ENCODE results near the gene FIGLA. TPM values are rescaled to one million over a fixed set of nuclear protein-coding genes. Genes with fewer than 3 reads are reported as not detected.

FIGLA gene
- total RNA-seq, 1 experiment from 2014 or later = not detected

DNA sequence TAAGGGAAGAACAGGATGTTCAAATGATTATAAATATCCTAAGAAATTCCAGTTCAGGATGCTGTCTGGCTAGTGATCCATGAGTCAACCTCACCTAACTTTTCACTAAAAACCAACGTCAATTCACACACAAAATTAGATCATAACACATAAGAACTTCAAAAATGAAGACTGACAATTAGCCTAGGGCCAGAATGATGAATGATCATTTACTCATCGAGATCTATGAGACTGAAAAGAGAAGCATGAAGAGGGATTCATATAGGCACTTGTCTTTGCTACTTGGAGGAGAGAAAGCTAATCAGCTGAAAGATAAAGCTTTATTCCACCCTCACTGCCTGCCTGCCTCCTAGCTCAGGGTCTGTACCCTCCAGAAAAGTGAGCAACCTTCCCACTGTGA is 52.3 kb downstream of the FIGLA start:
- H3K4me2 ChIP-seq (ENCODE audit: low read length) = no peak overlapping the region
- no peak for DNase-seq (ENCODE audit: low read depth, low spot score)
- H3K9ac ChIP-seq (ENCODE audit: low read length) = no peak overlapping the region
- intact Hi-C loops (cut with micrococcal nuclease) = no loop called here
- CTCF ChIA-PET = no interaction called here
- H3K79me2 ChIP-seq (ENCODE audit: insufficient read depth, low read length) = no peaks in the 10 kb centered on the region
- RAD21 ChIA-PET (ENCODE audit: low non-redundant PET in 1 of 2, low total read pairs in 2 of 2, uncharacterized antibody in 2 of 2, unreplicated experiment in 2 of 2) = no interaction called here
- H2AFZ ChIP-seq (ENCODE audit: low read depth, low read length, poor library complexity, severe bottlenecking) = no peak overlapping the region
- POLR2A ChIA-PET = no interaction called here
- H3K27ac ChIP-seq (ENCODE audit: low read depth, low read length) = no peak overlapping the region
- H4K20me1 ChIP-seq (ENCODE audit: insufficient read depth) = no peaks in the 10 kb centered on the region
- TF ChIP-seq SRF (IDR thresholded peaks at IDR 0.05; ENCODE audit: low read depth) (no peak), ZNF274 (IDR thresholded peaks at IDR 0.05; ENCODE audit: low read depth, low read length) (no peak), POLR2AphosphoS5 (IDR thresholded peaks at IDR 0.05; ENCODE audit: low read depth, low read length) (no peak), POLR2A (IDR thresholded peaks at IDR 0.05; ENCODE audit: borderline replicate concordance, extremely low read depth, insufficient read depth, insufficient read length) (no peak)
- TF ChIP-seq, protein P1, sequence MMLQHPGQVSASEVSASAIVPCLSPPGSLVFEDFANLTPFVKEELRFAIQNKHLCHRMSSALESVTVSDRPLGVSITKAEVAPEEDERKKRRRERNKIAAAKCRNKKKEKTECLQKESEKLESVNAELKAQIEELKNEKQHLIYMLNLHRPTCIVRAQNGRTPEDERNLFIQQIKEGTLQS (IDR thresholded peaks at IDR 0.05) = no peak
- H3K4me1 ChIP-seq (ENCODE audit: control insufficient read depth in 1 of 2, insufficient read depth in 2 of 2, low read length in 2 of 2) = no peaks in the 10 kb centered on the region
- H3K36me3 ChIP-seq (ENCODE audit: control insufficient read depth in 1 of 2, insufficient read depth in 2 of 2, low read length in 2 of 2) = no peaks in the 10 kb centered on the region
- H3K4me3 ChIP-seq (replicated peaks in 1 of 2; ENCODE audit: low read depth in 1 of 2, low read length in 2 of 2) = no peak overlapping the region
- no TSS peak for BruUV-seq (replicated peaks)
- H3K27me3 ChIP-seq (ENCODE audit: insufficient read depth, low read length) = peaks cover 17% of the 10 kb centered on the region; the same call in 1 of the 2 replicates
- no peaks in the 10 kb centered on the region for H3K9me3 ChIP-seq (ENCODE audit: control insufficient read depth in 1 of 2, insufficient read depth in 1 of 2, low read depth in 1 of 2, low read length in 2 of 2)
- H3K9me2 ChIP-seq (ENCODE audit: insufficient read depth) = no peaks in the 10 kb centered on the region
- no peak for ATAC-seq

DNA sequence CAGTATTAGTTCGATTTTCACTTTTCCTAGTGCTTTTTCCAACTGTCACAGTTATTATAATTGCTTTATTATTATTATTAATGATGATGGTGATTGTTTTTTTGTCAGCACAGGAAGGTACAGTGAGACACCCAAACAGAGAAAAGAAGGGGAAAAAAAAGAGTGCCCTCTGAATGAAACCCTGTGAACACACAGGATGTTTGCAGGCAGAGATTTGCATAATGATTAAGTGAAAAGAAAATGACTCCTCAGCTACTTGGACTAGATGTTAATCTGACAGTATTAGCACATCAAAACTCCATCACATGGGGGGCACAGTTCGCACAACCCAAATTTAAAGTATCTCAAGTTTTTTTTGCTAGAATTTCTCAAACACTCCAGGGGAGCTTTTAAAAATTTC is 55.4 kb downstream of the FIGLA start:
- Histone ChIP-seq H3K4me1 (ENCODE audit: control insufficient read depth in 1 of 2, insufficient read depth in 2 of 2, low read length in 2 of 2) (no peaks in the 10 kb centered on the region), H3K27me3 (ENCODE audit: insufficient read depth, low read length) (peaks cover 29% of the 10 kb centered on the region; the same call in 1 of the 2 replicates), H2AFZ (ENCODE audit: low read depth, low read length, poor library complexity, severe bottlenecking) (no peak overlapping the region), H3K9me3 (ENCODE audit: control insufficient read depth in 1 of 2, insufficient read depth in 1 of 2, low read depth in 1 of 2, low read length in 2 of 2) (no peaks in the 10 kb centered on the region), H3K27ac (ENCODE audit: low read depth, low read length) (no peak overlapping the region), H3K9ac (ENCODE audit: low read length) (no peak overlapping the region), H3K36me3 (ENCODE audit: control insufficient read depth in 1 of 2, insufficient read depth in 2 of 2, low read length in 2 of 2) (no peaks in the 10 kb centered on the region), H3K4me3 (replicated peaks in 1 of 2; ENCODE audit: low read depth in 1 of 2, low read length in 2 of 2) (no peak overlapping the region), H3K9me2 (ENCODE audit: insufficient read depth) (no peaks in the 10 kb centered on the region), H4K20me1 (ENCODE audit: insufficient read depth) (no peaks in the 10 kb centered on the region), H3K4me2 (ENCODE audit: low read length) (no peak overlapping the region), H3K79me2 (ENCODE audit: insufficient read depth, low read length) (no peaks in the 10 kb centered on the region)
- POLR2A ChIA-PET = no interaction called here
- ATAC-seq (no peak), DNase-seq (ENCODE audit: low read depth, low spot score) (no peak)
- no TSS peak for BruUV-seq (replicated peaks)
- RAD21 ChIA-PET (ENCODE audit: low non-redundant PET in 1 of 2, low total read pairs in 2 of 2, uncharacterized antibody in 2 of 2, unreplicated experiment in 2 of 2) = no interaction called here
- CTCF ChIA-PET = no interaction called here
- intact Hi-C loops (cut with micrococcal nuclease) = no loop called here
- no peak for TF ChIP-seq SIN3A (IDR thresholded peaks at IDR 0.05; ENCODE audit: low read depth)
- TF ChIP-seq, protein P2, sequence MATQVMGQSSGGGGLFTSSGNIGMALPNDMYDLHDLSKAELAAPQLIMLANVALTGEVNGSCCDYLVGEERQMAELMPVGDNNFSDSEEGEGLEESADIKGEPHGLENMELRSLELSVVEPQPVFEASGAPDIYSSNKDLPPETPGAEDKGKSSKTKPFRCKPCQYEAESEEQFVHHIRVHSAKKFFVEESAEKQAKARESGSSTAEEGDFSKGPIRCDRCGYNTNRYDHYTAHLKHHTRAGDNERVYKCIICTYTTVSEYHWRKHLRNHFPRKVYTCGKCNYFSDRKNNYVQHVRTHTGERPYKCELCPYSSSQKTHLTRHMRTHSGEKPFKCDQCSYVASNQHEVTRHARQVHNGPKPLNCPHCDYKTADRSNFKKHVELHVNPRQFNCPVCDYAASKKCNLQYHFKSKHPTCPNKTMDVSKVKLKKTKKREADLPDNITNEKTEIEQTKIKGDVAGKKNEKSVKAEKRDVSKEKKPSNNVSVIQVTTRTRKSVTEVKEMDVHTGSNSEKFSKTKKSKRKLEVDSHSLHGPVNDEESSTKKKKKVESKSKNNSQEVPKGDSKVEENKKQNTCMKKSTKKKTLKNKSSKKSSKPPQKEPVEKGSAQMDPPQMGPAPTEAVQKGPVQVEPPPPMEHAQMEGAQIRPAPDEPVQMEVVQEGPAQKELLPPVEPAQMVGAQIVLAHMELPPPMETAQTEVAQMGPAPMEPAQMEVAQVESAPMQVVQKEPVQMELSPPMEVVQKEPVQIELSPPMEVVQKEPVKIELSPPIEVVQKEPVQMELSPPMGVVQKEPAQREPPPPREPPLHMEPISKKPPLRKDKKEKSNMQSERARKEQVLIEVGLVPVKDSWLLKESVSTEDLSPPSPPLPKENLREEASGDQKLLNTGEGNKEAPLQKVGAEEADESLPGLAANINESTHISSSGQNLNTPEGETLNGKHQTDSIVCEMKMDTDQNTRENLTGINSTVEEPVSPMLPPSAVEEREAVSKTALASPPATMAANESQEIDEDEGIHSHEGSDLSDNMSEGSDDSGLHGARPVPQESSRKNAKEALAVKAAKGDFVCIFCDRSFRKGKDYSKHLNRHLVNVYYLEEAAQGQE (IDR thresholded peaks at IDR 0.05; ENCODE audit: low read depth) = no peak
- TF ChIP-seq CEBPB (IDR thresholded peaks at IDR 0.05; ENCODE audit: low read depth) = no peak
- TF ChIP-seq, protein P1 (IDR thresholded peaks at IDR 0.05) = no peak
- TF ChIP-seq EGR1 (IDR thresholded peaks at IDR 0.05; ENCODE audit: low read depth) = no peak
- no peak for TF ChIP-seq JUND (IDR thresholded peaks at IDR 0.05)
- TF ChIP-seq, protein P3, sequence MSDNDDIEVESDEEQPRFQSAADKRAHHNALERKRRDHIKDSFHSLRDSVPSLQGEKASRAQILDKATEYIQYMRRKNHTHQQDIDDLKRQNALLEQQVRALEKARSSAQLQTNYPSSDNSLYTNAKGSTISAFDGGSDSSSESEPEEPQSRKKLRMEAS (IDR thresholded peaks at IDR 0.05) = no peak
- TF ChIP-seq TCF7L2 (IDR thresholded peaks at IDR 0.05; ENCODE audit: borderline replicate concordance, extremely low read depth, insufficient read depth, insufficient read length) = no peak
- TF ChIP-seq, protein P4, sequence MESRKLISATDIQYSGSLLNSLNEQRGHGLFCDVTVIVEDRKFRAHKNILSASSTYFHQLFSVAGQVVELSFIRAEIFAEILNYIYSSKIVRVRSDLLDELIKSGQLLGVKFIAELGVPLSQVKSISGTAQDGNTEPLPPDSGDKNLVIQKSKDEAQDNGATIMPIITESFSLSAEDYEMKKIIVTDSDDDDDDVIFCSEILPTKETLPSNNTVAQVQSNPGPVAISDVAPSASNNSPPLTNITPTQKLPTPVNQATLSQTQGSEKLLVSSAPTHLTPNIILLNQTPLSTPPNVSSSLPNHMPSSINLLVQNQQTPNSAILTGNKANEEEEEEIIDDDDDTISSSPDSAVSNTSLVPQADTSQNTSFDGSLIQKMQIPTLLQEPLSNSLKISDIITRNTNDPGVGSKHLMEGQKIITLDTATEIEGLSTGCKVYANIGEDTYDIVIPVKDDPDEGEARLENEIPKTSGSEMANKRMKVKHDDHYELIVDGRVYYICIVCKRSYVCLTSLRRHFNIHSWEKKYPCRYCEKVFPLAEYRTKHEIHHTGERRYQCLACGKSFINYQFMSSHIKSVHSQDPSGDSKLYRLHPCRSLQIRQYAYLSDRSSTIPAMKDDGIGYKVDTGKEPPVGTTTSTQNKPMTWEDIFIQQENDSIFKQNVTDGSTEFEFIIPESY (IDR thresholded peaks at IDR 0.05; ENCODE audit: extremely low read depth, insufficient replicate concordance, low read length) = no peak
- TF ChIP-seq ZFX (IDR thresholded peaks at IDR 0.05) = no peak
- TF ChIP-seq SP1 (IDR thresholded peaks at IDR 0.05; ENCODE audit: low read depth) = no peak
- no peak for TF ChIP-seq RAD21 (IDR thresholded peaks at IDR 0.05; ENCODE audit: low read depth)
- no peak for TF ChIP-seq EZH2 (IDR thresholded peaks at IDR 0.05)
- no peak for TF ChIP-seq FOSL1 (IDR thresholded peaks at IDR 0.05; ENCODE audit: low read depth)
